Measurements from ENCODE around the gene DGKA. TPM values are rescaled to one million over a fixed set of nuclear protein-coding genes. Genes with fewer than 3 reads are reported as not detected.
"Not testable (repeated sequence)": the region's sequence is repeated elsewhere in the genome, so short reads cannot be mapped to it uniquely, and the experiment has no call there.

DGKA gene
- total and polyA plus RNA-seq, 7 experiments from 2014 or later = 259 to 1,507 (median 895) TPM

GRCh38 chr12:55997535-55997859 lies 66.5 kb downstream of the DGKA start:
- DNase-seq = no peak
- Histone ChIP-seq H3K36me3 (ENCODE audit: control insufficient read depth in 2 of 3, insufficient read depth in 3 of 3, low read length in 3 of 3) (peaks cover 5 to 19% (median 6%) of the 10 kb centered on the region in 3 experiments), H3K9me3 (ENCODE audit: control insufficient read depth in 2 of 3, low read length in 3 of 3) (no peaks in the 10 kb centered on the region), H3K27ac (ENCODE audit: low read depth, low read length) (no peak overlapping the region), H3K4me1 (ENCODE audit: control insufficient read depth in 2 of 2, insufficient read depth in 2 of 2, low read length in 2 of 2) (peaks cover 0 to 14% of the 10 kb centered on the region in 2 donors), H3K27me3 (ENCODE audit: control insufficient read depth in 2 of 2, insufficient read depth in 2 of 2, low read length in 2 of 2) (no peaks in the 10 kb centered on the region), H3K4me3 (ENCODE audit: low read length) (no peak overlapping the region)
- CTCF ChIA-PET = interaction anchor here (0.7 to 6.5 kb wide), 2 partner anchors 15 to 31 kb away, joined by 3 to 54 read pairs; no protein-coding TSS in a partner anchor
- Mint-ChIP-seq H3K36me3 (peaks cover 0 to 7% (median 2%) of the 10 kb centered on the region in 5 donors), H3K27me3 (peaks cover 0 to 4% (median 0%) of the 10 kb centered on the region in 5 donors), H3K27ac (peak overlapping the region in 3 of 9 donors; percentile 19 to 63 (median 41)), H3K4me3 (peak overlapping the region; percentile 49 to 87 (median 62)), H3K4me1 (peaks cover 8 to 37% (median 16%) of the 10 kb centered on the region in 7 donors), H3K9me3 (no peaks in the 10 kb centered on the region)
- POLR2A ChIA-PET = interaction anchor here (0.8 to 3.8 kb wide), 4 partner anchors 18 to 49 kb away, joined by 3 to 20 read pairs (median 5); partner anchors contain the start of gene RAB5B
- intact Hi-C loops (cut with micrococcal nuclease) = loop anchor here (2.0 to 5.0 kb wide), 5 partner anchors 23 to 227 kb away; partner anchors contain the start of genes ZC3H10 (in 2 of the 2), IKZF4 (in 1 of the 2), NABP2 (in 1 of the 2) and PA2G4 (in 1 of the 2)
- ATAC-seq = no peak

- ATAC-seq; H3K36me3 ChIP-seq (ENCODE audit: control insufficient read depth in 2 of 3, insufficient read depth in 3 of 3, low read length in 3 of 3); H3K4me3 ChIP-seq (ENCODE audit: low read length); H3K36me3 Mint-ChIP-seq; H3K27me3 ChIP-seq (ENCODE audit: control insufficient read depth in 2 of 2, insufficient read depth in 2 of 2, low read length in 2 of 2); H3K27ac ChIP-seq (ENCODE audit: low read depth, low read length); H3K9me3 Mint-ChIP-seq; DNase-seq; H3K4me3 Mint-ChIP-seq; H3K27me3 Mint-ChIP-seq; H3K9me3 ChIP-seq (ENCODE audit: control insufficient read depth in 2 of 3, low read length in 3 of 3); POLR2A ChIA-PET: not testable (repeated sequence)
- H3K4me1 Mint-ChIP-seq = peaks cover 8 to 29% (median 16%) of the 10 kb centered on the region in 7 donors
- peak overlapping the region in 1 of 9 donors; percentile 59 for H3K27ac Mint-ChIP-seq
- peaks cover 0 to 14% of the 10 kb centered on the region in 2 donors for H3K4me1 ChIP-seq (ENCODE audit: control insufficient read depth in 2 of 2, insufficient read depth in 2 of 2, low read length in 2 of 2)
- CTCF ChIA-PET = interaction anchor here (0.7 to 6.5 kb wide), 3 partner anchors 23 to 48 kb away, joined by 3 to 54 read pairs (median 4); no protein-coding TSS in a partner anchor
- intact Hi-C loops (cut with micrococcal nuclease) = loop anchor here in 1 of 2 donors (5.0 kb wide), 2 partner anchors 103 to 118 kb away; partner anchors contain the start of genes PA2G4, RPL41 and ZC3H10
Observed at GRCh38 chr12:55999522-55999921, 68.6 kb downstream of the DGKA start.

DNA sequence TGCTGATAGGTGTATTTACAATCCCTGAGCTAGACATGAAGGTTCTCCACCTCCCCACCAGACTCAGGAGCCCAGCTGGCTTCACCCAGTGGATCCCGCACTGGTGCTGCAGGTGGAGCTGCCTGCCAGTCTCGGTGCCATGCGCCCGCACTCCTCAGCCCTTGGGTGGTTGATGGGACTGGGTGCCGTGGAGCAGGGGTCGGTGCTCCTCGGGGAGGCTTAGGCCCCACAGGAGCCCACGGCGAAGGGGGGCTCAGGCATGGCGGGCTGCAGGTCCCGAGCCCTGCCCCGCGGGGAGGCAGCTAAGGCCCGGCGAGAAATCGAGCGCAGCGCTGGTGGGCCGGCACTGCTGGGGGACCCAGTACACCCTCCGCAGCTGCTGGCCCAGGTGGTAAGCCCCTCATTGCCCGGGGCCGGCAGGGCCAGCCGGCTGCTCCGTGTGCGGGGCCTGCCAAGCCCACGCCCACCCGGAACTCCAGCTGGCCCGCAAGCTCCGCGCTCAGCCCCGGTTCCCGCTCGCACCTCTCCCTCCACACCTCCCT lies 69.1 kb downstream of the DGKA start:
- H3K27me3 Mint-ChIP-seq; H3K4me3 Mint-ChIP-seq; DNase-seq; H3K4me3 ChIP-seq (ENCODE audit: low read length); H3K27me3 ChIP-seq (ENCODE audit: control insufficient read depth in 2 of 2, insufficient read depth in 2 of 2, low read length in 2 of 2); H3K36me3 Mint-ChIP-seq; H3K9me3 Mint-ChIP-seq; H3K36me3 ChIP-seq (ENCODE audit: control insufficient read depth in 2 of 3, insufficient read depth in 3 of 3, low read length in 3 of 3); ATAC-seq; POLR2A ChIA-PET; H3K27ac Mint-ChIP-seq; H3K9me3 ChIP-seq (ENCODE audit: control insufficient read depth in 2 of 3, low read length in 3 of 3); H3K27ac ChIP-seq (ENCODE audit: low read depth, low read length): not testable (repeated sequence)
- peaks cover 0 to 14% of the 10 kb centered on the region in 2 donors for H3K4me1 ChIP-seq (ENCODE audit: control insufficient read depth in 2 of 2, insufficient read depth in 2 of 2, low read length in 2 of 2)
- peaks cover 10 to 35% (median 17%) of the 10 kb centered on the region in 7 donors for H3K4me1 Mint-ChIP-seq
- intact Hi-C loops (cut with micrococcal nuclease) = loop anchor here in 1 of 2 donors (5.0 kb wide), 2 partner anchors 102 to 117 kb away; partner anchors contain the start of genes PA2G4, RPL41 and ZC3H10
- CTCF ChIA-PET = interaction anchor here (6.5 kb wide), 1 partner anchor 28 kb away, joined by 54 read pairs; no protein-coding TSS in a partner anchor

DNA sequence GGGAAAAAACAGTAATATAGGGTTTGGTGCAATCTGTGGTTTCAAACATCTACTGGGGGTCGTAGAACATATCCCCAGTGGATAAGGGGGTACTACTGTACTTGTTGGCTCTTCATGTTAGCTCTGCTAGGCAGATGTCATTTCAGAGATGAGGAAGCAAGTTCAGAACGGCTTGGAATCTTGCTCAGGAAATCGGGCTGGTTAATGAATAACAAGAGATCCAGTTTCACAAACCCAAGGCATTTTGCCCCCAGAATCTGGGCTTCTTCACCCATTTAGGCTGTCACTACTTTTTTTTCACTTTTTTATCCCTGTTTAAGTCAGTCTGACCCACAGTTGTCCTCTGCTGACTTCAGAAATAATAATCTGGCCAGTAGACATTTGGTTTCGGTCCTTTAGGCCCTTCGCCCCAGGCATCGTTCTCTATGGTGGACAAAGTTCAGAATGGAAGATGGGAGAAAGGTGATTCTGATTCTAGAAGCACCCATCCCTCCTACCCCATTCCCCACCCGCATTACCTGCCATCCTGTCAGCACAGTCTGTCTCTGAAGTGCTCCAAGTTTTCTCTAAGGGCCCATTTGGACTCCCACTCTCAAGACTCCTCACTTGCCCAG lies 70.6 kb downstream of the DGKA start:
- DNase-seq = no peak
- no peaks in the 10 kb centered on the region for H3K27me3 ChIP-seq (ENCODE audit: control insufficient read depth in 2 of 2, insufficient read depth in 2 of 2, low read length in 2 of 2)
- no peak for ATAC-seq
- Mint-ChIP-seq H3K9me3 (no peaks in the 10 kb centered on the region), H3K4me1 (peaks cover 11 to 36% (median 20%) of the 10 kb centered on the region in 7 donors), H3K4me3 (no peak overlapping the region), H3K27ac (no peak overlapping the region), H3K27me3 (no peaks in the 10 kb centered on the region), H3K36me3 (peaks cover 0 to 4% (median 0%) of the 10 kb centered on the region in 5 donors)
- H3K36me3 ChIP-seq (ENCODE audit: control insufficient read depth in 2 of 3, insufficient read depth in 3 of 3, low read length in 3 of 3) = no peaks in the 10 kb centered on the region
- intact Hi-C loops (cut with micrococcal nuclease) = no loop called here
- H3K4me1 ChIP-seq (ENCODE audit: control insufficient read depth in 2 of 2, insufficient read depth in 2 of 2, low read length in 2 of 2) = peaks cover 0 to 14% of the 10 kb centered on the region in 2 donors
- H3K9me3 ChIP-seq (ENCODE audit: control insufficient read depth in 2 of 3, low read length in 3 of 3) = no peaks in the 10 kb centered on the region
- POLR2A ChIA-PET = no interaction called here
- CTCF ChIA-PET = no interaction called here
- H3K27ac ChIP-seq (ENCODE audit: low read depth, low read length) = no peak overlapping the region
- no peak overlapping the region for H3K4me3 ChIP-seq (ENCODE audit: low read length)

DNA sequence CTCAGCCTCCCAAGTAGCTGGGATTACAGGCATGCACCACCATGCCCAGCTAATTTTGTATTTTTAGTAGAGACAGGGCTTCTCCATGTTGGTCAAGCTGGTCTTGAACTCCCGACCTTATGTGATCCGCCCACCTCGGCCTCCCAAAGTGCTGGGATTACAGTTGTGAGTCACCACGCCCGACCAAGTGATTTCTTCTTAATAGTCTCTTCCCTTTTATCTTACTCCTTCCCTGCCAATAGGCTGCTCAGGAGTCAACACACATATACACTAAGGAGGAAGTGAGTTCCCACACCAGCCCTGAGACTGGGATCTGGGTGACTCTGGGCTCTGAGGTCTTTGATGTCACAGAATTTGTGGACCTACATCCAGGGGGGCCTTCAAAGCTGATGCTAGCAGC lies 72.4 kb downstream of the DGKA start:
- CTCF ChIA-PET = interaction anchor here (0.6 kb wide), 1 partner anchor 255 kb away, joined by 4 read pairs; no protein-coding TSS in a partner anchor
- ATAC-seq; H3K9me3 Mint-ChIP-seq; H3K36me3 Mint-ChIP-seq; H3K4me3 Mint-ChIP-seq; H3K27ac ChIP-seq (ENCODE audit: low read depth, low read length); H3K27me3 ChIP-seq (ENCODE audit: control insufficient read depth in 2 of 2, insufficient read depth in 2 of 2, low read length in 2 of 2); intact Hi-C loops (cut with micrococcal nuclease); H3K4me3 ChIP-seq (ENCODE audit: low read length); H3K27ac Mint-ChIP-seq; H3K27me3 Mint-ChIP-seq; DNase-seq; H3K9me3 ChIP-seq (ENCODE audit: control insufficient read depth in 2 of 3, low read length in 3 of 3); H3K36me3 ChIP-seq (ENCODE audit: control insufficient read depth in 2 of 3, insufficient read depth in 3 of 3, low read length in 3 of 3): not testable (repeated sequence)
- H3K4me1 ChIP-seq (ENCODE audit: control insufficient read depth in 2 of 2, insufficient read depth in 2 of 2, low read length in 2 of 2) = peaks cover 10% of the 10 kb centered on the region in 2 donors
- POLR2A ChIA-PET = interaction anchor here (0.8 kb wide), 1 partner anchor 21 kb away, joined by 3 read pairs; no protein-coding TSS in a partner anchor
- H3K4me1 Mint-ChIP-seq = peaks cover 14 to 35% (median 24%) of the 10 kb centered on the region in 7 donors
